Smooth muscle cell (in vitro differentiated cells): ENCODE data around the gene ST3GAL3. TPM values are rescaled to one million over a fixed set of nuclear protein-coding genes. Genes with fewer than 3 reads are reported as not detected.

ENCODE experiments used
- DNase-seq: peaks from one replicate; lab custom pipeline; 2025; ENCODE audit not compliant: unreplicated experiment; lab: John Stamatoyannopoulos, UW
- H2AFZ ChIP-seq: fragments of 200-600 bp; sonication (generic); 2 replicates; pipeline ENCODE4 v1.6.0; 2016; ENCODE audit warnings: antibody characterized with exemption, low read depth, mild to moderate bottlenecking
- H3F3A ChIP-seq: fragments of 200-600 bp; sonication (generic); 2 replicates; pipeline ENCODE4 v1.6.0; 2017; ENCODE audit warnings: antibody characterized with exemption, low read depth
- H3K27ac ChIP-seq: fragments of 200-600 bp; sonication (generic); 2 replicates; pipeline ENCODE4 v1.5.1; 2016; ENCODE audit warnings: low read depth, mild to moderate bottlenecking
- H3K27me3 ChIP-seq: fragments of 200-600 bp; sonication (generic); 2 replicates; pipeline ENCODE4 v1.6.1; 2016; ENCODE audit warnings: low read depth, mild to moderate bottlenecking
- H3K36me3 ChIP-seq: fragments of 200-600 bp; sonication (generic); 2 replicates; pipeline ENCODE4 v1.5.1; 2016; ENCODE audit warnings: low read depth
- H3K4me1 ChIP-seq: fragments of 200-600 bp; sonication (generic); 2 replicates; pipeline ENCODE4 v1.5.1; 2016; ENCODE audit warnings: low read depth
- H3K4me2 ChIP-seq: fragments of 200-600 bp; sonication (generic); 2 replicates; pipeline ENCODE4 v1.6.0; 2016; ENCODE audit warnings: mild to moderate bottlenecking
- H3K4me3 ChIP-seq: fragments of 200-600 bp; sonication (generic); 2 replicates; pipeline ENCODE4 v1.5.1; 2016; ENCODE audit warnings: mild to moderate bottlenecking
- H3K79me2 ChIP-seq: fragments of 200-600 bp; sonication (generic); 2 replicates; pipeline ENCODE4 v1.6.0; 2016; ENCODE audit warnings: low read depth, mild to moderate bottlenecking
- H3K9ac ChIP-seq: fragments of 200-600 bp; sonication (generic); 2 replicates; pipeline ENCODE4 v1.6.0; 2016; ENCODE audit warnings: low read depth
- H3K9me3 ChIP-seq: fragments of 200-600 bp; sonication (generic); replicated peaks from 2 replicates; pipeline ENCODE4 v1.5.1; 2016; ENCODE audit warnings: low read depth
- H4K20me1 ChIP-seq: fragments of 200-600 bp; sonication (generic); 2 replicates; pipeline ENCODE4 v1.6.0; 2016; ENCODE audit warnings: low read depth
- WGBS: methylation state at CpG from one replicate; pipeline ENCODE4 v1.1.7; 2016; ENCODE audit warnings: low lambda C conversion rate; 5-methylcytosine and 5-hydroxymethylcytosine counted together
- polyA plus RNA-seq: library from polyadenylated mRNA; unstranded; fragments of >200 nt; fragmentation: Nextera tagmentation; extraction: Ambion mirVana; gene quantifications from 2 replicates; pipeline ENCODE4 v1.2.1, GENCODE V29; 2016
- total RNA-seq: library from RNA; depleted of rRNA; stranded (reverse); fragments of >200 nt; gene quantifications from 2 replicates; pipeline ENCODE4 v1.2.3, GENCODE V29; 2014
- TF ChIP-seq, protein P1 (sequence below): fragments of 200-600 bp; sonication (generic); IDR thresholded peaks from 2 replicates; pipeline ENCODE4 v1.5.1; 2017; ENCODE audit warnings: borderline replicate concordance, mild to moderate bottlenecking, antibody characterized with exemption; ENCODE audit not compliant: insufficient read depth, poor library complexity, severe bottlenecking

ST3GAL3 gene
- total and polyA plus RNA-seq, 2 experiments from 2014 or later: 16.0 to 16.6 TPM

DNA sequence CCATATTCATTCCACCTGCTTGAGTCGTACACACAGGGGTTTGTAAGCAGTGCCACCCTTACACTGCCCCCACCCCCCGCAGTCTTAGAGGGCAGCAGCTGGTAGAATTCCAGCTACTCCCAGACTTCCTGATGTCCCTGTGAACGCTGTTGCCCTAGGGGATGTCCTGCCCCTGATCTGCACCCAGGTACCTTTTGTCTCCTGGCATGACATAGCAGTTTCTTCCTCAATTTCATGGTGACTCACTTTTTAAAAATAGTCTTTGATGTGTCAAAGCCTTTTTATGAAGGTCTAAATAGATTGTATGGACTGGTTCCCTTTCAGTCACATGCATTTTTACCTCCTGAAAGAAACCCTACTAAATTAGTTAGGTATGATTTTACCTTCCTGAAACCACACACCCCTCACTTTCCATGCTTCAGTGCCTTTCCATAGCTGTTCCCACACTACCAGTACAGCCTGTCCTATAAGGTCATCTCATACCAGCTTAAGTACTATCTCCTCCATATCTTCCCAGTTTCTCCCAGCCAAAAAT, 76.4 kb downstream of the ST3GAL3 start:
- no peak overlapping the region for H3K9ac ChIP-seq
- WGBS: 75% methylated on average over 3 of the region's 3 CpGs
- no peak overlapping the region for H3K27ac ChIP-seq
- no peak for DNase-seq
- H3K79me2 ChIP-seq: no peaks in the 10 kb centered on the region
- no peaks in the 10 kb centered on the region for H3F3A ChIP-seq
- H2AFZ ChIP-seq: no peak overlapping the region
- H3K4me3 ChIP-seq: no peak overlapping the region
- no peak overlapping the region for H3K4me2 ChIP-seq
- H3K4me1 ChIP-seq: no peaks in the 10 kb centered on the region
- H3K27me3 ChIP-seq: no peaks in the 10 kb centered on the region
- H4K20me1 ChIP-seq: peaks cover 2% of the 10 kb centered on the region
- TF ChIP-seq, protein P1, sequence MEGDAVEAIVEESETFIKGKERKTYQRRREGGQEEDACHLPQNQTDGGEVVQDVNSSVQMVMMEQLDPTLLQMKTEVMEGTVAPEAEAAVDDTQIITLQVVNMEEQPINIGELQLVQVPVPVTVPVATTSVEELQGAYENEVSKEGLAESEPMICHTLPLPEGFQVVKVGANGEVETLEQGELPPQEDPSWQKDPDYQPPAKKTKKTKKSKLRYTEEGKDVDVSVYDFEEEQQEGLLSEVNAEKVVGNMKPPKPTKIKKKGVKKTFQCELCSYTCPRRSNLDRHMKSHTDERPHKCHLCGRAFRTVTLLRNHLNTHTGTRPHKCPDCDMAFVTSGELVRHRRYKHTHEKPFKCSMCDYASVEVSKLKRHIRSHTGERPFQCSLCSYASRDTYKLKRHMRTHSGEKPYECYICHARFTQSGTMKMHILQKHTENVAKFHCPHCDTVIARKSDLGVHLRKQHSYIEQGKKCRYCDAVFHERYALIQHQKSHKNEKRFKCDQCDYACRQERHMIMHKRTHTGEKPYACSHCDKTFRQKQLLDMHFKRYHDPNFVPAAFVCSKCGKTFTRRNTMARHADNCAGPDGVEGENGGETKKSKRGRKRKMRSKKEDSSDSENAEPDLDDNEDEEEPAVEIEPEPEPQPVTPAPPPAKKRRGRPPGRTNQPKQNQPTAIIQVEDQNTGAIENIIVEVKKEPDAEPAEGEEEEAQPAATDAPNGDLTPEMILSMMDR: no peak
- H3K9me3 ChIP-seq: no peaks in the 10 kb centered on the region
- H3K36me3 ChIP-seq: no peaks in the 10 kb centered on the region

DNA sequence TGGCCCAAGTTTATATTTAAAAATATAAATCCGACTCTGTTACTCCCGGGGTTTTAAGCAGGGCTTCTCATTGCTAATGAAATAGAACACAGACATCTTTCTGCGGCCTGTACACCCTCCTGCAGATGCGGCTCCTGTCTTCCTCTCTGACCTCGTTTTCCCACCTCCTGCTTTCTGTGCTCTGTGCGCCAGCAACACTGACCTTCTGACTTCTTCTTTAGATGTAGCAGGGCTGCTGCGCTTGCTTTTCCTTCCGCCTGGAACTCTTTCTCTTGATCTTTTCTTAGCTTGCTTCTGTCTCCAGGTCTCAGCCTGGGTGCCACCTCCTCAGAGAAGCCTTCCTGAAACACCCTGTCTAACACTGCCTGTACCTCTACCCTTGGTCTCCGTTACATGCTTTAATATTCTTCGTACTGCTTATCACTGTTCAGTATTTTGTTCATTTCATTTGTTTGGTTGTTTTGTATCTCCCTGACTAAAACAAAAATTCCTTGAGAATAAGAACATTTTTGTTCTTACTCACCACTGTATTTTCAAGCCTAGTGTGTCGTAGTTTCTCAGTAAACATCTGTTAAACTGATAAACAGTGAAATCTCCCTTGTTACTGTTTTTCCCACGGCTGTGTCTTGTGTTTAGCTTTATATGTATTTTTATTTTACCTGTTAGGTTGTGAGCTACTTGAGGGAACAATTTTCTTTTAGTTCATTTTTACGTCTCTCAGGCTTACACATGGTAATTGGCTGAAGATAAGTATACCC, 79.0 kb downstream of the ST3GAL3 start:
- Histone ChIP-seq H3K4me2 (no peak overlapping the region), H3K4me3 (no peak overlapping the region), H3K79me2 (no peaks in the 10 kb centered on the region), H3K36me3 (no peaks in the 10 kb centered on the region), H3K4me1 (no peaks in the 10 kb centered on the region), H3F3A (no peaks in the 10 kb centered on the region), H3K27me3 (no peaks in the 10 kb centered on the region), H3K9ac (no peak overlapping the region), H3K27ac (peak overlapping the region; percentile 52), H2AFZ (no peak overlapping the region), H4K20me1 (peaks cover 12% of the 10 kb centered on the region), H3K9me3 (no peaks in the 10 kb centered on the region)
- 78% methylated on average over 13 of the region's 13 CpGs for WGBS
- TF ChIP-seq, protein P1: no peak
- DNase-seq: no peak

DNA sequence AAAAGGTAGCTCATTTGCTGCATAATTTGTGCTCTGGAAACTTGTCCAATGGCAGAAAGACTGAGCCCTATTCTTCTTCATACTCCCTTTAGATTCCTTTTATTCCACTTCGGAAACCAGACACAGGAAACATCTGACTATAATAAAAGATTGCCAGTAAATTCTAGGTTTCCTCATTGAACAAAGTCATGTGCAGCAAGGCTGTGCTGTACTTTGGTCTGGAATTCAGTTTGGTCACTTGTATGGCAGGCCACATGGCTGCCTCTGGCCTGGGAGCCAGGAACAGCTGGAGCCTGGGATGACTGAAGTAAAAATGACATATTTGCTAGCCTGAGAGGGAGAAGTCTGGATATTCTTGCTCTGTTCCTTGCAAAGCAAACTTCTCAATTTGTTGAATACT, 79.6 kb downstream of the ST3GAL3 start:
- Histone ChIP-seq H3K36me3 (no peaks in the 10 kb centered on the region), H3K4me1 (no peaks in the 10 kb centered on the region), H3K79me2 (no peaks in the 10 kb centered on the region), H3K27me3 (no peaks in the 10 kb centered on the region), H3K9me3 (no peaks in the 10 kb centered on the region), H4K20me1 (peaks cover 12% of the 10 kb centered on the region), H3K9ac (no peak overlapping the region), H3K27ac (peak overlapping the region; percentile 52), H3K4me3 (no peak overlapping the region), H3K4me2 (no peak overlapping the region), H3F3A (no peaks in the 10 kb centered on the region), H2AFZ (no peak overlapping the region)
- DNase-seq: no peak
- 17% methylated on average over 1 of the region's 1 CpG for WGBS
- TF ChIP-seq, protein P1: no peak
